GM12878 (cell line): Measurements from ENCODE around the gene CFAP74. TPM values are rescaled to one million over a fixed set of nuclear protein-coding genes. Genes with fewer than 3 reads are reported as not detected.

Source experiments
- ATAC-seq: fragments of 200-7000 bp; cut with Tn5 transposase; 3 replicates; pipeline ENCODE4 v1.9.1; 2020; ENCODE audit warnings: mild to moderate bottlenecking, moderate library complexity
- BruUV-seq: library from RNA; stranded (reverse); fragments of 400-500 nt; replicated peaks from 2 replicates; lab custom pipeline; 2021; lab: Mats Ljungman, UMichigan
- CTCF ChIA-PET: fragments of 300-600 bp; sonication (Branson Sonifier 250); formaldehyde crosslinking; extraction: SDS; loops from one replicate; lab custom pipeline; 2021; ENCODE audit warnings: inconsistent platforms; lab: Yijun Ruan, JAX
- POLR2A ChIA-PET: fragments of 350-600 bp; formaldehyde crosslinking; extraction: SDS; loops from one replicate; lab custom pipeline; 2021; ENCODE audit warnings: inconsistent platforms; lab: Charles Lee
- RAD21 ChIA-PET: fragments of 300-600 bp; sonication (Branson Sonifier 250); formaldehyde crosslinking; loops from one replicate; lab custom pipeline; 2023; ENCODE audit warnings: antibody characterized with exemption; ENCODE audit not compliant: unreplicated experiment; lab: Charles Lee
- SMC1A ChIA-PET: fragments of 300-600 bp; sonication (Branson Sonifier 250); formaldehyde crosslinking; loops from one replicate; lab custom pipeline; 2023; ENCODE audit not compliant: unreplicated experiment, uncharacterized antibody; lab: Charles Lee
- DNase-seq: peaks from one replicate; pipeline ENCODE4 v3.0.0-alpha.2; 2011; ENCODE audit warnings: low read depth, low spot score
- FAIRE-seq: peaks from 3 replicates; lab custom pipeline; 2011; peaks lifted over from hg19 to GRCh38; lab: Jason Lieb, UNC
- H2AFZ ChIP-seq: 2 replicates; pipeline ENCODE4 v1.6.0; 2011; ENCODE audit warnings: low read depth, low read length, control low read depth; ENCODE audit not compliant: control insufficient read depth
- H3K27ac ChIP-seq: 2 replicates; pipeline ENCODE4 v1.5.1; 2011; ENCODE audit warnings: control low read depth; ENCODE audit not compliant: control insufficient read depth, insufficient read depth
- H3K27me3 ChIP-seq, 2 experiments: replicated peaks in 1 of 2; 2 replicates each; pipeline versions ENCODE4 v1.6.0 to v1.6.1; 2011; ENCODE audit warnings: low read length in 1 of 2; ENCODE audit not compliant: control insufficient read depth in 2 of 2, insufficient read depth in 2 of 2
- H3K36me3 ChIP-seq, 2 experiments: 2 replicates each; pipeline ENCODE4 v1.5.1; 2011; ENCODE audit warnings: low read length in 1 of 2; ENCODE audit not compliant: control insufficient read depth in 2 of 2, insufficient read depth in 2 of 2
- H3K4me1 ChIP-seq: 2 replicates; pipeline ENCODE4 v1.6.1; 2011; ENCODE audit warnings: mild to moderate bottlenecking, low read length, moderate library complexity, mixed read lengths; ENCODE audit not compliant: control insufficient read depth, insufficient read depth
- H3K4me2 ChIP-seq: 2 replicates; pipeline ENCODE4 v1.6.0; 2011; ENCODE audit warnings: control low read depth; ENCODE audit not compliant: control insufficient read depth, insufficient read depth
- H3K4me3 ChIP-seq: fragments of 200-600 bp; sonication (generic); 2 replicates; pipeline ENCODE4 v1.5.1; 2016
- H3K79me2 ChIP-seq: 2 replicates; pipeline ENCODE4 v1.6.0; 2011; ENCODE audit warnings: low read length; ENCODE audit not compliant: control insufficient read depth, insufficient read depth
- H3K9ac ChIP-seq: 2 replicates; pipeline ENCODE4 v1.8.0; 2011; ENCODE audit warnings: low read length, control low read depth, mixed read lengths; ENCODE audit not compliant: control insufficient read depth, insufficient read depth
- H3K9me3 ChIP-seq: replicated peaks from 3 replicates; pipeline ENCODE4 v1.5.1; 2011; ENCODE audit warnings: mild to moderate bottlenecking, low read length; ENCODE audit not compliant: control insufficient read depth, insufficient read depth
- H4K20me1 ChIP-seq: 2 replicates; pipeline ENCODE4 v1.6.0; 2011; ENCODE audit not compliant: control insufficient read depth, insufficient read depth
- BACH1 ChIP-seq: fragments of 450-650 bp; IDR thresholded peaks from 2 replicates; pipeline ENCODE4 v1.6.1; 2017; ENCODE audit warnings: mild to moderate bottlenecking, borderline replicate concordance
- BHLHE40 ChIP-seq, 2 experiments: fragments of 450-650 bp in 1 of 2; IDR thresholded peaks; 2 replicates each; pipeline ENCODE4 v1.6.1; 2011 to 2017; ENCODE audit warnings: low read depth in 2 of 2, borderline replicate concordance in 1 of 2, improper control_type of control experiment in 1 of 2, low read length in 1 of 2, mild to moderate bottlenecking in 1 of 2
- E4F1 ChIP-seq: fragments of 450-650 bp; IDR thresholded peaks from 2 replicates; pipeline ENCODE4 v1.6.1; 2018; ENCODE audit warnings: borderline replicate concordance, mild to moderate bottlenecking; ENCODE audit not compliant: partially characterized antibody
- HDAC6 ChIP-seq: fragments of 200-600 bp; sonication (generic); IDR thresholded peaks from one replicate; pipeline ENCODE4 v1.8.0; 2017; ENCODE audit warnings: antibody characterized with exemption; ENCODE audit not compliant: unreplicated experiment
- IKZF1 ChIP-seq: fragments of 450-650 bp; conservative IDR thresholded peaks from 2 replicates; pipeline ENCODE4 v1.6.1; 2017; ENCODE audit warnings: antibody characterized with exemption, mild to moderate bottlenecking
- IRF4 ChIP-seq: IDR thresholded peaks from 2 replicates; pipeline ENCODE4 v1.6.1; 2011; ENCODE audit warnings: low read depth, low read length
- PAX8 ChIP-seq: fragments of 450-650 bp; IDR thresholded peaks from 2 replicates; pipeline ENCODE4 v1.6.1; 2017; ENCODE audit warnings: mild to moderate bottlenecking, moderate library complexity
- RUNX3 ChIP-seq: IDR thresholded peaks from 2 replicates; pipeline ENCODE4 v1.6.1; 2012; ENCODE audit warnings: low read length, inconsistent platforms
- SMAD5 ChIP-seq: IDR thresholded peaks from 2 replicates; pipeline ENCODE4 v1.6.1; 2016; ENCODE audit warnings: antibody characterized with exemption, low read depth
- SMC3 ChIP-seq: IDR thresholded peaks from 2 replicates; pipeline ENCODE4 v1.6.1; 2011; ENCODE audit warnings: low read length, improper control_type of control experiment, borderline replicate concordance
- SUZ12 ChIP-seq: fragments of 200-600 bp; sonication (generic); IDR thresholded peaks from one replicate; pipeline ENCODE4 v1.6.1; 2018; ENCODE audit warnings: antibody characterized with exemption, mild to moderate bottlenecking; ENCODE audit not compliant: unreplicated experiment
- ZBTB4 ChIP-seq: fragments of 450-650 bp; formaldehyde crosslinking; IDR thresholded peaks from 2 replicates; pipeline ENCODE4 v1.4.0; 2022; ENCODE audit warnings: mild to moderate bottlenecking, moderate library complexity
- ZNF207 ChIP-seq: fragments of 450-650 bp; IDR thresholded peaks from 2 replicates; pipeline ENCODE4 v1.6.1; 2014; ENCODE audit warnings: antibody characterized with exemption, mild to moderate bottlenecking, borderline replicate concordance
- ZNF384 ChIP-seq: IDR thresholded peaks from 2 replicates; pipeline ENCODE4 v1.6.1; 2012; ENCODE audit warnings: low read depth, mild to moderate bottlenecking, low read length, improper control_type of control experiment, borderline replicate concordance
- WGBS: methylation state at CpG from one replicate; pipeline ENCODE4 v1.1.6; 2016; ENCODE audit warnings: low lambda C conversion rate; ENCODE audit not compliant: insufficient replicate concordance, insufficient coverage; ENCODE audit errors: missing lambda C conversion rate; 5-methylcytosine and 5-hydroxymethylcytosine counted together
- in situ Hi-C: fragments of 300-500 bp; cut with MboI; formaldehyde crosslinking; loops from 9 replicates; pipeline ENCODE4 v1.14.3; 2018; ENCODE audit warnings: mixed read lengths
- intact Hi-C: fragments of 100-400 bp; cut with micrococcal nuclease; formaldehyde crosslinking; loops from one replicate; pipeline ENCODE4 v1.14.2; 2022; ENCODE audit not compliant: unreplicated experiment
- polyA plus RNA-seq, 11 experiments: library from polyadenylated mRNA; depleted of rRNA in 4 of 11; unstranded in 6 of 11; stranded (reverse) in 5 of 11; fragments of >200 nt; fragmentation: Nextera tagmentation in 4 of 11; fragmentation: Illumina TruSeq in 1 of 11; extraction: Ambion mirVana in 4 of 11; extraction: Trizol in 1 of 11; gene quantifications; 1 replicate in 1 of 11; 2 replicates in 10 of 11; pipeline versions ENCODE4 v1.2.1 to v1.2.3, GENCODE V29; 2011 to 2016; ENCODE audit warnings: inconsistent platforms in 2 of 11, missing spikeins in 2 of 11, low read depth in 1 of 11
- total RNA-seq, 4 experiments: library from RNA; depleted of rRNA in 3 of 4; stranded (reverse); fragments of >200 nt in 3 of 4; fragmentation: Illumina TruSeq in 1 of 4; extraction: Trizol in 1 of 4; gene quantifications; 2 replicates each; pipeline versions ENCODE4 v1.2.1 to v1.2.3, GENCODE V29; 2013 to 2021
- TF ChIP-seq, protein P1 (sequence below): fragments of 450-650 bp; IDR thresholded peaks from 2 replicates; pipeline ENCODE4 v1.6.1; 2017; ENCODE audit warnings: mild to moderate bottlenecking

CFAP74 gene
- total and polyA plus RNA-seq, 10 of the 15 experiments (the other 5 are each of a cell fraction or from before 2014, with no cell fraction given) = 0.01 TPM; not detected in 9

- Histone ChIP-seq H3K9ac (no peak overlapping the region), H3K36me3 (no peaks in the 10 kb centered on the region), H3K4me3 (no peak overlapping the region), H3K4me1 (no peaks in the 10 kb centered on the region), H3K27me3 (peaks cover 0 to 4% of the 10 kb centered on the region in 2 experiments; a peak in 3 of 4 replicates), H4K20me1 (no peaks in the 10 kb centered on the region), H3K9me3 (no peaks in the 10 kb centered on the region), H3K4me2 (peak overlapping the region; percentile 60; the same call in 1 of the 2 replicates), H2AFZ (no peak overlapping the region), H3K27ac (no peak overlapping the region), H3K79me2 (no peaks in the 10 kb centered on the region)
- FAIRE-seq = no peak
- intact Hi-C loops (loop anchor here (5.0 kb wide), 1 partner anchor 102 kb away; no protein-coding TSS in a partner anchor), in situ Hi-C loops (no loop called here)
- ATAC-seq = peak; percentile 85
- WGBS = 21% methylated on average over 62 of the region's 75 CpGs
- ChIA-PET POLR2A (no interaction called here), CTCF (interaction anchor here (0.6 to 2.2 kb wide), 7 partner anchors 8 to 136 kb away, joined by 3 to 17 read pairs (median 3); no protein-coding TSS in a partner anchor), SMC1A (interaction anchor here (0.9 kb wide), 1 partner anchor 97 kb away, joined by 3 read pairs; no protein-coding TSS in a partner anchor), RAD21 (interaction anchor here (1.0 kb wide), 1 partner anchor 84 kb away, joined by 3 read pairs; no protein-coding TSS in a partner anchor)
- DNase-seq = no peak
- no TSS peak for BruUV-seq
- TF ChIP-seq SMAD5 (no peak), SMC3 (peak; percentile 22; the same call in 1 of the 2 replicates), IKZF1 (0 out of 2 replicates have a peak, but pooled peaks have one; percentile 26), ZBTB4 (no peak), SUZ12 (no peak), RUNX3 (no peak), BHLHE40 (IDR thresholded peaks at IDR 0.05; ENCODE audit: borderline replicate concordance in 1 of 2, low read depth in 2 of 2, low read length in 1 of 2) (peak in 1 of 2 experiments; percentile 59; a peak in 2 of 4 replicates), BACH1 (peak; percentile 37; the same call in 1 of the 2 replicates), IRF4 (no peak), ZNF207 (no peak), PAX8 (no peak), ZNF384 (no peak), HDAC6 (no peak), E4F1 (no peak)
- TF ChIP-seq, protein P1, sequence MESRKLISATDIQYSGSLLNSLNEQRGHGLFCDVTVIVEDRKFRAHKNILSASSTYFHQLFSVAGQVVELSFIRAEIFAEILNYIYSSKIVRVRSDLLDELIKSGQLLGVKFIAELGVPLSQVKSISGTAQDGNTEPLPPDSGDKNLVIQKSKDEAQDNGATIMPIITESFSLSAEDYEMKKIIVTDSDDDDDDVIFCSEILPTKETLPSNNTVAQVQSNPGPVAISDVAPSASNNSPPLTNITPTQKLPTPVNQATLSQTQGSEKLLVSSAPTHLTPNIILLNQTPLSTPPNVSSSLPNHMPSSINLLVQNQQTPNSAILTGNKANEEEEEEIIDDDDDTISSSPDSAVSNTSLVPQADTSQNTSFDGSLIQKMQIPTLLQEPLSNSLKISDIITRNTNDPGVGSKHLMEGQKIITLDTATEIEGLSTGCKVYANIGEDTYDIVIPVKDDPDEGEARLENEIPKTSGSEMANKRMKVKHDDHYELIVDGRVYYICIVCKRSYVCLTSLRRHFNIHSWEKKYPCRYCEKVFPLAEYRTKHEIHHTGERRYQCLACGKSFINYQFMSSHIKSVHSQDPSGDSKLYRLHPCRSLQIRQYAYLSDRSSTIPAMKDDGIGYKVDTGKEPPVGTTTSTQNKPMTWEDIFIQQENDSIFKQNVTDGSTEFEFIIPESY = no peak
Measured at GRCh38 chr1:2044510-2045319, 41.1 kb upstream of the CFAP74 start.
